Measurements from ENCODE around the gene PHF20. TPM values are rescaled to one million over a fixed set of nuclear protein-coding genes. Genes with fewer than 3 reads are reported as not detected.
"Not testable (repeated sequence)": the region's sequence is repeated elsewhere in the genome, so short reads cannot be mapped to it uniquely, and the experiment has no call there.

The PHF20 gene
- total RNA-seq, 1 experiment from 2014 or later = 65.8 TPM

DNA sequence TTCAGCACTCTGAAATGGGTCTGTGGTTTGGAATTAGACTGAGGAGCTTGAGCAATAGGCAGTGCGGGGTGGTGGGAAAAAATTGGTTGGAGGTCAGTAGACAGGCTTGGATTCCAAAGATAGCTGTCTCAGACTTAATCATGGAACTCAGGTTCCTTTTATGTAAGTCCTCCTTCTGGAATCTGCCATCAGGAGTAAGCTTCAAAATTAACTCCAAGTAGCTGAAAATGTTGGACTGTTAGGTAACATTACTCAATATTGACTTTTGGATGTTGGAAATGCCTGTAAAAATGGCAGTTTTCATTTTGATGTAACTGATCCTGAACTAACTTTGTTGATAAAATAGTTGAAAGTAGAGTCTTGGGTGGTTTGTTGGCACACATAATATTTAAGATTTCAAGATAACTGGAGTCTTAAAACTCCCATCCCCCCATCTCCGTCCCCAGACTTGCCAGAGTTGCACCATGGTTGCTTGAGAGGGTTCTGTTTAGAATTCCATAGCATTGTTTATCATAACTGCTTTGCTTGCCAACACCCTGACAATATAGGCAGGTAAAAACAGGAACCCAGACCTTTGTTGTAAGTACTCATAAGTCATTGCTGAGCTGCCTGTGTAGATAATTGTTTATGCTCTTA lies 83.0 kb downstream of the PHF20 start (continued):
- TF ChIP-seq, protein P1, sequence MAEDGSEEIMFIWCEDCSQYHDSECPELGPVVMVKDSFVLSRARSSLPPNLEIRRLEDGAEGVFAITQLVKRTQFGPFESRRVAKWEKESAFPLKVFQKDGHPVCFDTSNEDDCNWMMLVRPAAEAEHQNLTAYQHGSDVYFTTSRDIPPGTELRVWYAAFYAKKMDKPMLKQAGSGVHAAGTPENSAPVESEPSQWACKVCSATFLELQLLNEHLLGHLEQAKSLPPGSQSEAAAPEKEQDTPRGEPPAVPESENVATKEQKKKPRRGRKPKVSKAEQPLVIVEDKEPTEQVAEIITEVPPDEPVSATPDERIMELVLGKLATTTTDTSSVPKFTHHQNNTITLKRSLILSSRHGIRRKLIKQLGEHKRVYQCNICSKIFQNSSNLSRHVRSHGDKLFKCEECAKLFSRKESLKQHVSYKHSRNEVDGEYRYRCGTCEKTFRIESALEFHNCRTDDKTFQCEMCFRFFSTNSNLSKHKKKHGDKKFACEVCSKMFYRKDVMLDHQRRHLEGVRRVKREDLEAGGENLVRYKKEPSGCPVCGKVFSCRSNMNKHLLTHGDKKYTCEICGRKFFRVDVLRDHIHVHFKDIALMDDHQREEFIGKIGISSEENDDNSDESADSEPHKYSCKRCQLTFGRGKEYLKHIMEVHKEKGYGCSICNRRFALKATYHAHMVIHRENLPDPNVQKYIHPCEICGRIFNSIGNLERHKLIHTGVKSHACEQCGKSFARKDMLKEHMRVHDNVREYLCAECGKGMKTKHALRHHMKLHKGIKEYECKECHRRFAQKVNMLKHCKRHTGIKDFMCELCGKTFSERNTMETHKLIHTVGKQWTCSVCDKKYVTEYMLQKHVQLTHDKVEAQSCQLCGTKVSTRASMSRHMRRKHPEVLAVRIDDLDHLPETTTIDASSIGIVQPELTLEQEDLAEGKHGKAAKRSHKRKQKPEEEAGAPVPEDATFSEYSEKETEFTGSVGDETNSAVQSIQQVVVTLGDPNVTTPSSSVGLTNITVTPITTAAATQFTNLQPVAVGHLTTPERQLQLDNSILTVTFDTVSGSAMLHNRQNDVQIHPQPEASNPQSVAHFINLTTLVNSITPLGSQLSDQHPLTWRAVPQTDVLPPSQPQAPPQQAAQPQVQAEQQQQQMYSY (CRISPR knock-in tag; IDR thresholded peaks at IDR 0.05) = no peak
- TF ChIP-seq ZNF671 (CRISPR knock-in tag; IDR thresholded peaks at IDR 0.05) (no peak), HMGA2 (CRISPR knock-in tag; IDR thresholded peaks at IDR 0.05) (no peak)

DNA sequence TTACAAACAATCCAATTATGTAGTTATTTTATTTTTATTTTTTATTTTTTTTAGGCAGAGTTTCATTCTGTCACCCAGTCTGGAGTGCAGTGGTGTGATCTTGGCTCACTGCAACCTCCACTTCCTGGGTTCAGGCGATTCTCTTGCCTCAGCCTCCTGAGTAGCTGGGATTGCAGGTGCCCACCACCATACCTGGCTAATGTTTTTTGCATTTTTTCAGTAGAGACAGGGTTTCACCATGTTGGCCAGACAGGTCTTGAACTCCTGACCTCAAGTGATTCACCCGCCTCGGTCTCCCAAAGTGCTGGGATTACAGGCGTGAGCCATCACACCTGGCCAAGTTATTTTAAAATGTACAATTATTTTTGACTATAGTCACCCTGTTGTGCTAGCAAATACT lies 83.8 kb downstream of the PHF20 start:
- POLR2A ChIA-PET; H3K4me3 Mint-ChIP-seq; H3K4me1 Mint-ChIP-seq; H3K27me3 Mint-ChIP-seq (ENCODE audit: low read depth); ATAC-seq; DNase-seq (ENCODE audit: low spot score); CTCF ChIA-PET; H3K9me3 Mint-ChIP-seq: not testable (repeated sequence)
- peak overlapping the region; percentile 27 for H3K27ac Mint-ChIP-seq
- H3K36me3 Mint-ChIP-seq = peaks cover 14% of the 10 kb centered on the region

DNA sequence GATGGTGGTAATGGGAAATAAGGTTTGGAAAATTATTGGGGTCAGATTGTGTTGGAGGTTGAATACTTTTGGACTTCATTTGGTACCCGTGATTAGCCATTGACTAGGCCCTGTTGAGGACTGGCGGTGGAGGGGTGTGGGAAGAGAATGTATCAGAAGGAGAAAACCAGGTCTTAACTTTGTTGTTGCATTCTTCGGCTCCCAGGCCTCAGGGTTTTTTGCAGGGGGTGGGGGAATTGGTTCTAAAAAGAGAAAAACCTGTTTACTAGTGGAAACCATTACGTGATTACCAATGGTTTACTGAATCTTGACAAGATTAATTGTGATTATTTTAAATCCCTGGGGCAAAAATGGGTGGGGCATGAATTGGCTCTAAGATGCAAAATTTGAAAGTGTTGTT lies 85.1 kb downstream of the PHF20 start:
- H3K9me3 Mint-ChIP-seq = no peaks in the 10 kb centered on the region; the same call in 1 of the 2 replicates
- peaks cover 12% of the 10 kb centered on the region for H3K36me3 Mint-ChIP-seq
- H3K4me1 Mint-ChIP-seq = peaks cover 8% of the 10 kb centered on the region
- TF ChIP-seq, protein P2, sequence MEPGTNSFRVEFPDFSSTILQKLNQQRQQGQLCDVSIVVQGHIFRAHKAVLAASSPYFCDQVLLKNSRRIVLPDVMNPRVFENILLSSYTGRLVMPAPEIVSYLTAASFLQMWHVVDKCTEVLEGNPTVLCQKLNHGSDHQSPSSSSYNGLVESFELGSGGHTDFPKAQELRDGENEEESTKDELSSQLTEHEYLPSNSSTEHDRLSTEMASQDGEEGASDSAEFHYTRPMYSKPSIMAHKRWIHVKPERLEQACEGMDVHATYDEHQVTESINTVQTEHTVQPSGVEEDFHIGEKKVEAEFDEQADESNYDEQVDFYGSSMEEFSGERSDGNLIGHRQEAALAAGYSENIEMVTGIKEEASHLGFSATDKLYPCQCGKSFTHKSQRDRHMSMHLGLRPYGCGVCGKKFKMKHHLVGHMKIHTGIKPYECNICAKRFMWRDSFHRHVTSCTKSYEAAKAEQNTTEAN (CRISPR knock-in tag; IDR thresholded peaks at IDR 0.05) = no peak
- TF ChIP-seq TP53 (CRISPR knock-in tag; IDR thresholded peaks at IDR 0.05) (no peak), ATF1 (CRISPR knock-in tag; IDR thresholded peaks at IDR 0.05) (no peak), ZNF138 (CRISPR knock-in tag; conservative IDR thresholded peaks at IDR 0.05) (no peak)
- TF ChIP-seq, protein P3, sequence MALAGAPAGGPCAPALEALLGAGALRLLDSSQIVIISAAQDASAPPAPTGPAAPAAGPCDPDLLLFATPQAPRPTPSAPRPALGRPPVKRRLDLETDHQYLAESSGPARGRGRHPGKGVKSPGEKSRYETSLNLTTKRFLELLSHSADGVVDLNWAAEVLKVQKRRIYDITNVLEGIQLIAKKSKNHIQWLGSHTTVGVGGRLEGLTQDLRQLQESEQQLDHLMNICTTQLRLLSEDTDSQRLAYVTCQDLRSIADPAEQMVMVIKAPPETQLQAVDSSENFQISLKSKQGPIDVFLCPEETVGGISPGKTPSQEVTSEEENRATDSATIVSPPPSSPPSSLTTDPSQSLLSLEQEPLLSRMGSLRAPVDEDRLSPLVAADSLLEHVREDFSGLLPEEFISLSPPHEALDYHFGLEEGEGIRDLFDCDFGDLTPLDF (CRISPR knock-in tag; IDR thresholded peaks at IDR 0.05) = no peak
- TF ChIP-seq, protein P4, sequence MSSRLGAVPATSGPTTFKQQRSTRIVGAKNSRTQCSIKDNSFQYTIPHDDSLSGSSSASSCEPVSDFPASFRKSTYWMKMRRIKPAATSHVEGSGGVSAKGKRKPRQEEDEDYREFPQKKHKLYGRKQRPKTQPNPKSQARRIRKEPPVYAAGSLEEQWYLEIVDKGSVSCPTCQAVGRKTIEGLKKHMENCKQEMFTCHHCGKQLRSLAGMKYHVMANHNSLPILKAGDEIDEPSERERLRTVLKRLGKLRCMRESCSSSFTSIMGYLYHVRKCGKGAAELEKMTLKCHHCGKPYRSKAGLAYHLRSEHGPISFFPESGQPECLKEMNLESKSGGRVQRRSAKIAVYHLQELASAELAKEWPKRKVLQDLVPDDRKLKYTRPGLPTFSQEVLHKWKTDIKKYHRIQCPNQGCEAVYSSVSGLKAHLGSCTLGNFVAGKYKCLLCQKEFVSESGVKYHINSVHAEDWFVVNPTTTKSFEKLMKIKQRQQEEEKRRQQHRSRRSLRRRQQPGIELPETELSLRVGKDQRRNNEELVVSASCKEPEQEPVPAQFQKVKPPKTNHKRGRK (CRISPR knock-in tag; IDR thresholded peaks at IDR 0.05; ENCODE audit: borderline replicate concordance) = no peak
- TF ChIP-seq, protein P5, sequence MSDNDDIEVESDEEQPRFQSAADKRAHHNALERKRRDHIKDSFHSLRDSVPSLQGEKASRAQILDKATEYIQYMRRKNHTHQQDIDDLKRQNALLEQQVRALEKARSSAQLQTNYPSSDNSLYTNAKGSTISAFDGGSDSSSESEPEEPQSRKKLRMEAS (CRISPR knock-in tag; IDR thresholded peaks at IDR 0.05) = no peak
- ATAC-seq (no peak), DNase-seq (ENCODE audit: low spot score) (no peak)
- H3K4me3 Mint-ChIP-seq = no peak overlapping the region
- CTCF ChIA-PET = interaction anchor here (0.6 kb wide), 1 partner anchor 8 kb away, joined by 4 read pairs; no protein-coding TSS in a partner anchor
- POLR2A ChIA-PET = no interaction called here
- H3K27me3 Mint-ChIP-seq (ENCODE audit: low read depth) = no peaks in the 10 kb centered on the region
- H3K27ac Mint-ChIP-seq = peak overlapping the region; percentile 27

DNA sequence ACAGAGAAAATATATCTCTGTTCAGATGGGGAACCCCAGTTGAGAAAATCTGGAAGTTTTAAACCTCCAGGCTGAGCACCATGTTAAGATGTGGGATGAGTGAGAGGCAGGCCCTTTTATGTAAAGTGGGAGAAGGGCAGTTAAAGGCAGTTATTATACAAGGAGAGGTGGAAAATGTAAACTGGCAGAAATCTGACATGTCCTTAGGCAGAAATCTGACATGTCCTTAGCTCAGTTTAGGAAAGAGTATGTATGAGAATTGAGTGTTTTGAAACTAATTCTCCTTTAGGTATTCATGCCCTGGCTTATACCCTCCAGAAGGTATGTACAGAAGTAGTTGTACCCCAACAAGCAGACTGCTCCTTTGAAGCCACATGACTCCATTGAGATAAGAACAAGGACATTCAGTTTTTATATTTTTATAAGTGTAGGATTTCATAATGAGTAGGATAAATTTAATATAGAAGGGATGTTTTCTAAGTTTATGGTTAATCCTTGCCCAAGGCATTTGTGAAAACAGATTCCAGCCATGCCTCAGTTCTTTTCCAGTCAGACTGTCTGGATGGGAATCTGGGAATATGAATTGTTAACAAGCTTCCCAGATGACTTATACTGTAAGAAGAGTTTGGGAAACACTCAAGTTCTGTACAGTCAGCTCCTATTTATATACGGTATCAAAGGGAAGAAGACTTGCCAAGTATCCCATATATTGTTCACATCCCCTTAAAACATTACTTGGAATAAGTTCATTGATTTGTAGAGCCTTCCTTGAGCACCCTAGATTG lies 94.8 kb downstream of the PHF20 start:
- Mint-ChIP-seq H3K27me3 (ENCODE audit: low read depth) (no peaks in the 10 kb centered on the region), H3K27ac (no peak overlapping the region), H3K4me1 (no peaks in the 10 kb centered on the region), H3K36me3 (peaks cover 5% of the 10 kb centered on the region), H3K9me3 (no peaks in the 10 kb centered on the region), H3K4me3 (no peak overlapping the region)
- ATAC-seq (no peak), DNase-seq (ENCODE audit: low spot score) (no peak)
- ChIA-PET CTCF (no interaction called here), POLR2A (no interaction called here)
- TF ChIP-seq NR3C1 (CRISPR knock-in tag; conservative IDR thresholded peaks at IDR 0.05; ENCODE audit: low read depth) (no peak), ZNF138 (CRISPR knock-in tag; conservative IDR thresholded peaks at IDR 0.05) (no peak), OVOL2 (CRISPR knock-in tag; IDR thresholded peaks at IDR 0.05; ENCODE audit: borderline replicate concordance) (no peak), ZNF263 (CRISPR knock-in tag; IDR thresholded peaks at IDR 0.05; ENCODE audit: low read depth) (no peak), NFATC4 (CRISPR knock-in tag; IDR thresholded peaks at IDR 0.05) (no peak)
- TF ChIP-seq, protein P6, sequence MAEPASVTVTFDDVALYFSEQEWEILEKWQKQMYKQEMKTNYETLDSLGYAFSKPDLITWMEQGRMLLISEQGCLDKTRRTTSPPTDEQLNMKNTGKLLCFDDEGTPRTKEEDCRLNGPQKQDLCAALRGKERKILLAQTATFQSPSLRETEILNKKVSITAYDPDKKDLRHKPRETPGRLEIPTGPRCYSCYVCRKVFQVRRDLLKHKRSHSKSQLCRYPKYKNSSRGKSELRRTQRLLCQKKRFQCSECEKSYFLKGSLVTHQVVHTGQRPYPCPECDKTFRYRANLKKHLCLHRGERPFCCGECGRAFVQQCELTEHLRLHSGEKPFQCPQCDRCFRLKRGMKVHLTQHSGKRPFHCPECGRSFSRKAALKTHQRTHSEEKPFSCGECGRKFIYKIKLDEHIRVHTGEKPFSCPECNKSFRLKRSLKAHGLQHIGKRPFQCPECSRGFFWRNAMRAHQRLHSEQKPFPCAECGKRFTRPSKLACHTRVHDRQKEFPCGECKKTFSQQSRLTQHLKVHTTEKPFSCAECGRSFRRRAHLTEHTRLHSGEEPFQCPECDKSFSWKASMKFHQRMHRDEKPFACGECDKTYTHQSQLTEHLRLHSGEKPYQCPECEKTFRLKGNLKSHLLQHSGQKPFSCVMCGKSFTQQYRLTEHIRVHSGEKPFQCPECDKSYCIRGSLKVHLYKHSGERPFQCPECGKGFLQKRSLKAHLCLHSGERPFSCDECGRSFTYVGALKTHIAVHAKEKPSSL (CRISPR knock-in tag; conservative IDR thresholded peaks at IDR 0.05) = no peak
- TF ChIP-seq, protein P7, sequence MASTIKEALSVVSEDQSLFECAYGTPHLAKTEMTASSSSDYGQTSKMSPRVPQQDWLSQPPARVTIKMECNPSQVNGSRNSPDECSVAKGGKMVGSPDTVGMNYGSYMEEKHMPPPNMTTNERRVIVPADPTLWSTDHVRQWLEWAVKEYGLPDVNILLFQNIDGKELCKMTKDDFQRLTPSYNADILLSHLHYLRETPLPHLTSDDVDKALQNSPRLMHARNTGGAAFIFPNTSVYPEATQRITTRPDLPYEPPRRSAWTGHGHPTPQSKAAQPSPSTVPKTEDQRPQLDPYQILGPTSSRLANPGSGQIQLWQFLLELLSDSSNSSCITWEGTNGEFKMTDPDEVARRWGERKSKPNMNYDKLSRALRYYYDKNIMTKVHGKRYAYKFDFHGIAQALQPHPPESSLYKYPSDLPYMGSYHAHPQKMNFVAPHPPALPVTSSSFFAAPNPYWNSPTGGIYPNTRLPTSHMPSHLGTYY (CRISPR knock-in tag; IDR thresholded peaks at IDR 0.05) = no peak
